DOHH2 (cell line): Measurements from ENCODE around the gene CALN1.

Experiments
- EZH2phosphoT487 ChIP-seq: fragments of 200-600 bp; sonication (generic); IDR thresholded peaks from 2 replicates; pipeline ENCODE4 v1.6.1; 2017; ENCODE audit warnings: borderline replicate concordance, mild to moderate bottlenecking, antibody characterized with exemption, low read length, moderate library complexity, mixed read lengths
- TF ChIP-seq, protein P1 (sequence below): fragments of 200-600 bp; sonication (generic); IDR thresholded peaks from one replicate; pipeline ENCODE4 v1.5.1; 2014; ENCODE audit warnings: antibody characterized with exemption, mild to moderate bottlenecking, low read depth, low read length; ENCODE audit not compliant: poor library complexity, severe bottlenecking

DNA sequence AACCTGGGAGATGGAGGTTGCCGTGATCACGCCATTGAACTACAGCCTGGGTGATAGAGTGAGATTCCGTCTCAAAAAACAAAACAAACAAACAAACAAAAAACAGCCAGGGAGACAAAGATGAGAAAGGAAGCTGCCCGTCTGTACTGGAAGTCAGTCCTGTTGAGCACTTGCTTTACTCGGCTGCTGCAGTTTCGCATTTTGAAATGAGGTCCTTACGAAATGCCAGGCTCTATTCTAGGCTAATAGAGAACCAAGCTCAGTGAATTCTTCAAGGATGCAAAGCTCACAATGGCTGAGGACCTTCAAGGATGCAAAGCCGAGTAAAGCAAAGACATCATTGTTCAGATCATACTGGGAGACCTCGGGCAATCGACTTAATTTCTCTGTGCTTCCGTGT lies 333.3 kb downstream of the CALN1 start:
- TF ChIP-seq, protein P1, sequence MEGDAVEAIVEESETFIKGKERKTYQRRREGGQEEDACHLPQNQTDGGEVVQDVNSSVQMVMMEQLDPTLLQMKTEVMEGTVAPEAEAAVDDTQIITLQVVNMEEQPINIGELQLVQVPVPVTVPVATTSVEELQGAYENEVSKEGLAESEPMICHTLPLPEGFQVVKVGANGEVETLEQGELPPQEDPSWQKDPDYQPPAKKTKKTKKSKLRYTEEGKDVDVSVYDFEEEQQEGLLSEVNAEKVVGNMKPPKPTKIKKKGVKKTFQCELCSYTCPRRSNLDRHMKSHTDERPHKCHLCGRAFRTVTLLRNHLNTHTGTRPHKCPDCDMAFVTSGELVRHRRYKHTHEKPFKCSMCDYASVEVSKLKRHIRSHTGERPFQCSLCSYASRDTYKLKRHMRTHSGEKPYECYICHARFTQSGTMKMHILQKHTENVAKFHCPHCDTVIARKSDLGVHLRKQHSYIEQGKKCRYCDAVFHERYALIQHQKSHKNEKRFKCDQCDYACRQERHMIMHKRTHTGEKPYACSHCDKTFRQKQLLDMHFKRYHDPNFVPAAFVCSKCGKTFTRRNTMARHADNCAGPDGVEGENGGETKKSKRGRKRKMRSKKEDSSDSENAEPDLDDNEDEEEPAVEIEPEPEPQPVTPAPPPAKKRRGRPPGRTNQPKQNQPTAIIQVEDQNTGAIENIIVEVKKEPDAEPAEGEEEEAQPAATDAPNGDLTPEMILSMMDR, result no peak
- no peak for TF ChIP-seq EZH2phosphoT487
